C4-2B (cell line): Measurements from ENCODE around the gene INSRR.

Experiments
- H3K27ac ChIP-seq: fragments of 450-650 bp; 2 replicates; pipeline ENCODE4 v1.5.1; 2017
- CTCF ChIP-seq: fragments of 450-650 bp; conservative IDR thresholded peaks from 2 replicates; pipeline ENCODE4 v1.5.1; 2017; ENCODE audit warnings: mild to moderate bottlenecking
- ZFX ChIP-seq: fragments of 450-650 bp; IDR thresholded peaks from 2 replicates; pipeline ENCODE4 v1.6.1; 2017

INSRR gene

GRCh38 chr1:156795374-156795733 is 63.6 kb downstream of the INSRR start:
- H3K27ac ChIP-seq = no peak overlapping the region
- TF ChIP-seq ZFX = no peak
- TF ChIP-seq CTCF = no peak

GRCh38 chr1:156794506-156795373 is 64.2 kb downstream of the INSRR start:
- TF ChIP-seq ZFX = no peak
- no peak for TF ChIP-seq CTCF
- no peak overlapping the region for H3K27ac ChIP-seq
